K562 (cell line): ENCODE measurements around the gene OXA1L.

Experiments
- CTCF ChIP-seq, 3 experiments: IDR thresholded peaks in 2 of 3; conservative IDR thresholded peaks in 1 of 3; 2 replicates each; pipeline ENCODE4 v1.5.1; 2011 to 2012; ENCODE audit warnings: low read length in 3 of 3, mild to moderate bottlenecking in 3 of 3, control low read depth in 2 of 3, improper control_type of control experiment in 1 of 3, inconsistent platforms in 1 of 3, low read depth in 1 of 3, mixed read lengths in 1 of 3, moderate library complexity in 1 of 3; ENCODE audit not compliant: insufficient read depth in 2 of 3
- KHSRP ChIP-seq: fragments of 450-650 bp; IDR thresholded peaks from 2 replicates; pipeline ENCODE4 v1.6.1; 2017
- KLF10 ChIP-seq: fragments of 250-450 bp; sonication (Bioruptor Pico); IDR thresholded peaks from 2 replicates; pipeline ENCODE4 v1.6.1; 2021; ENCODE audit warnings: matching md5 sums

- no peak for TF ChIP-seq KHSRP
- TF ChIP-seq CTCF (IDR thresholded peaks at IDR 0.05 in 2 of 3, conservative IDR thresholded peaks at IDR 0.05 in 1 of 3; ENCODE audit: insufficient read depth in 2 of 3, low read depth in 1 of 3, low read length in 3 of 3), result no peak
- no peak for TF ChIP-seq KLF10
These were observed 11.6 kb downstream of the OXA1L start for GRCh38 chr14:22778084-22778483.
